Heart left ventricle (tissue), 13 donors: ENCODE measurements around the gene TTLL9.

Experiments used
- CTCF ChIP-seq, 12 donors: fragments of 200-600 bp; sonication (generic) in 4 of 12; IDR thresholded peaks; one replicate each; pipeline versions ENCODE4 v1.5.0 to v1.8.0; 2018 to 2022; ENCODE audit warnings: antibody characterized with exemption in 12 of 12, mild to moderate bottlenecking in 5 of 12
- POLR2A ChIP-seq, 2 donors: fragments of 450-650 bp; IDR thresholded peaks; one replicate each; pipeline ENCODE4 v1.6.1; 2017; ENCODE audit warnings: antibody characterized with exemption in 2 of 2, mild to moderate bottlenecking in 2 of 2, moderate library complexity in 2 of 2
- donor health status: ischemic (EF 13 %, LVEDD 7.1; RV severe dilation, severe dysfunction).
- donor health status: DM: no; HTN: yes; CAD: no.
- donor health status: DM: no; HTN: no; CAD: no.
- donor health status: ischemic (EF 25% LVEDD 6.9; RV normal size, moderate dysfunction).
- donor health status: ischemic (EF 25% LVEDD 5.7; RV mildly dilated, moderate dysfunction).
- donor health status: ischemic (EF 35%, LVEDD 5.7; RV mildly dilated, moderate dysfunction).
- donor health status: nonischemic (EF 11% LVEDD 7.7; RV severe dilation, severe dysfunction).
- donor health status: DM: yes; HTN: yes; CAD: no.
- donor health status: PGD.
- donor health status: ischemic (EF 29% LVEDD 5.4; RV normal size, mild dysfunction).
- donor health status: nonischemic (EF 23%, LVEDD 6.1; RV moderate dilation, normal function).

- TF ChIP-seq CTCF (IDR thresholded peaks at IDR 0.05) (no peak), POLR2A (IDR thresholded peaks at IDR 0.05) (no peak)
These were observed 49.0 kb upstream of the TTLL9 start for GRCh38 chr20:31821427-31821826.
